GM18861 (cell line): ENCODE data around the gene ARHGEF4.
"Not testable (repeated sequence)": the region's sequence is repeated elsewhere in the genome, so short reads cannot be mapped to it uniquely, and the experiment has no call there.

Experiments
- ATAC-seq: cut with Tn5 transposase; IDR thresholded peaks from one replicate; pipeline ENCODE4 v1.9.1; 2021; ENCODE audit not compliant: unreplicated experiment

Gene ARHGEF4

DNA sequence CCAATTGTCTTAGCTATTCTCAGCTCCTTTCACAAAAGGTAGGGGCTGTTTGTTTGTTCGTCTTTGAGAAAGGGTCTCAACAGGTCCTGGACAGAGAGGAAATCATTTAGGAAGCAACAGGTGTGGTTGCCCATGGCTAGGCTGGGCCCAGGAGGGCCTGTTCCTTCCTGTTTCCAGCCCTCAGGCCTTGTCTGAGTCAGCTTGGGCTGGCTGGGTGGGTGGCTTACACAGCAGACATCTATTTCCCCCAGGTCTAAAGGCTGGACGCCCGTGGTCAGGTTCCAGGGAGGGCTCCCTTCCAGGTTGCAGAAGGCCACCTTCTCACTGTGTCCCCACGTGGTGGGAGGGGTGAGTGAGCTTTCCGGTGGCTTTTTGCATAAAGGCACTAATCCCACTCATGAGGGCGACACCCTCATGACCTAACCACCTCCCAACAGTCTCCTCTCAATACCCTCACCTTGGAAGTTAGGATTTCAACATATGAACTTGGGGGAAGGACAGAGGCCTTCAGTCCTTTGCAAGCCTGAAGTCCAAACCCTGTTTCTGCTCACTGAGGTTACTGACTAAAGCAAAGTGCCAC is 45.5 kb downstream of the ARHGEF4 start:
- no peak for ATAC-seq

GRCh38 chr2:130882991-130883390 is 46.3 kb downstream of the ARHGEF4 start:
- no peak for ATAC-seq

DNA sequence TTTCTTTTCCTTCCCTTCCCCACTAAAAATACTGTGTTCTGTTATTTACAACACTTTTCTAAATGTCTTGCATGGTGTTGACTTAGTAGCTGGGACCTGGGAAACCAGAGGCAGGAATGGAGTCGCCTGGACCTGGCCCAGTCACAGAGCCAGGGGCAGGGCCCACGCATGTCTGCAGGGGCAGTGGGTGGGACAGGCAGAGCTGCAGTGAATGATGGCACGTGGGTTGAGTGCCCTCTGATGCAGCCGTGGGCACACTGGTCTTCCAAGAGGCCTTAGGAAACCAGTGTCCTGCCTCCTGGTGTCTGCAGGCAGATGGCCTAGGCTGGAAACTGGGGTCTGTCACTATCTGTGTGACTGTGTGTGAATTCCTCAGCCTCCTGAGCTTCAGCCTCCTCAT is 46.8 kb downstream of the ARHGEF4 start:
- no peak for ATAC-seq

DNA sequence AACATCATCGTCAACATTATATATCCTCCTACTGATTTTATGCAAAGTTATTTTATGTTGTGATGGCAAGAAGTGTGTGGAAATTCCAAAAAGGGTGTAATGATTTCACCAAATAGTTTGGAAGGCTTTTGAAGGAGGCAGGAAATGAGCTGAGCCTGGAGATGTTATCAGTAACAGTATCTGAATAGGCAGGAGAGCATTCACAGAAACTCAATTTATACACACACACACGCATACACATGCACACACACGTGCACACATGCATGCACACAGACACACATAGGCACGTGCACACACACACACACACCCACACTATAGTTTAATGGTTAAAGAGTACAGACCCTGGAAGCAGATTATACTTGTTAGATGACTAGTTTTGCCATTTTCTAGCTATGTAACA is 47.3 kb downstream of the ARHGEF4 start:
- ATAC-seq: no peak

DNA sequence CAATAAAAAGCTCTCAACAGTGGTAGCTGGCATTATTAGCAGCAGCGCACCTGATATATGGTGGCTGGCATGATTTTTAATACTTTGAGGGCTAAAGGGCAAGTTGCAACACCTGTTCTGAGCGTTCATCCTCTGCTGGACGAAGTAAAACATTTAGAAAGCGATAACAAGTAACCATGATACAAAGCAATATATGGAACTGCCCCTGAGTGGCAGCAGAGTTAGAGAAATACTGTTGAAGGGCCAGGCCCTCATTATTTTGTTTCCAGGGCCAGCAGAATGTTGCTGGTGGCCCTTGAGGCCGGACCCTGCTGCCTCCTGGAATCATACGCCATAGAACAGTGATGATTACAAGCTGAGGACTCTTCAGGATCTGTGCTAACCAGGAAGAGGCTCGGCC is 47.8 kb downstream of the ARHGEF4 start:
- ATAC-seq: no peak

- no peak for ATAC-seq
These were observed 50.9 kb downstream of the ARHGEF4 start for GRCh38 chr2:130887643-130888042.

- ATAC-seq: no peak
These were observed 54.4 kb downstream of the ARHGEF4 start for GRCh38 chr2:130890941-130891669.

- ATAC-seq: no peak
These were observed 55.3 kb downstream of the ARHGEF4 start for GRCh38 chr2:130891966-130892365.

GRCh38 chr2:130892793-130893785 is 56.4 kb downstream of the ARHGEF4 start:
- ATAC-seq: no peak

GRCh38 chr2:130894326-130894942 is 57.7 kb downstream of the ARHGEF4 start:
- no peak for ATAC-seq

DNA sequence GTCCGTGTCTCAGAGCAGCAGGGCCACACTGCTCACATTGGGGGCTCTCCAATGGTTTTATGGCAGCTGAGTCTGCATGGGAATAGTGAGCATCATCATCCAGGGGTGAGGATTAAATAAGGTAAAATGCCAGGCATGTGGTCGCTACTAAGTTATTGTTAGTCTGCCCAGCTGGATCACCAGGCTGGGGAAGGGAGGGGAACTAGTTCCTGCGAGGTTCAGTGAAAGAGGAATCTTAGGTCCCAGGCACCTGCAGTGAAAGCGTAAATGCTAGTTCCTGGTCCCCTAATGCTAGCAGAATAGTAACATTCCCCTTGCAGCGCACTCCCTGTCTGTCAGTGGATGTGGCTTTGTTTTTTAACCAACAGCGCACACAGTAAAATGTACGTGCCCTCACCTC is 60.1 kb downstream of the ARHGEF4 start:
- no peak for ATAC-seq

- no peak for ATAC-seq
These were observed 61.8 kb downstream of the ARHGEF4 start for GRCh38 chr2:130898553-130898952.

GRCh38 chr2:130899306-130899705 is 62.6 kb downstream of the ARHGEF4 start:
- ATAC-seq: no peak

DNA sequence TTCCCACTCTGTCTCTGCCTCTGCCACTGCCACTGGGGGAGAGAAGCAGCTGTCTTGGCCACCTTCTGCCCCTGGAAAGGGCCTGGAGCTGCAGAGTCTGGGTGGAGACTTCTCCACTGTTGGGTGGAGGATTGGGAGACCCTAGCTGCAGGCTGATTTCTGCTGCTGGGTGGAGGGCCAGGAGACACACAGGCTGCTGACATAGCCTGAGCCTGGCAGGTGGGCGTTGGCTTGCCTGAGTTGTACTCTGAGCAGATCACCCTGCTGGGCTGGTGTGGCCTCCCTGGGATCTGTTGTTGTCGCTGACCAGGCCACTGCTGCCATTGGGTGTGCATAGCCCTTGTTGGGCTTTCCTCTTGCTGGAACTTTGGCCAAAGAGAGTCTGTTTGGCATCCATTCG is 64.3 kb downstream of the ARHGEF4 start:
- ATAC-seq: no peak

- ATAC-seq: not testable (repeated sequence)
These were observed 64.9 kb downstream of the ARHGEF4 start for GRCh38 chr2:130901626-130902025.

GRCh38 chr2:130908832-130909231 is 72.1 kb downstream of the ARHGEF4 start:
- ATAC-seq: no peak

- ATAC-seq: no peak
These were observed 74.2 kb downstream of the ARHGEF4 start for GRCh38 chr2:130910931-130911330.

DNA sequence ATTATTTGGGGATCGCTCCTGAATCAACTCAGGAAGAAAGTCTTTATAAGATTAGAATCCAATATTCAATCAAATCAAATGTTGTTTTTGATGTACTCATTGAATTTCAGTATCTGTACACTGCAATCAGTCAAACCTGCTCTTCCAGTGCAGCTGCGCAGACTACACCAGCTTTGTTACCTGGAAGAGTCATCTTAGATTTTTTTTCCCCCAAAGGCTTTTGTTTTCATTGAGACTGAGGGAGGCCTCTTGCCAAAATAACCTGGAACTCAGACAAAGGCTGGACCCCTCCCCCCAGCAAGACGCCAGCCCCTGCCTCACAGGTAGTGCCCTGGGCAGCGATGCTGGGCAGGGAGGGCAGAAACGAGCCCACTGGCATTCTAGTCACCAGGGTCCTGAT is 74.8 kb downstream of the ARHGEF4 start:
- no peak for ATAC-seq

- ATAC-seq: no peak
These were observed 75.3 kb downstream of the ARHGEF4 start for GRCh38 chr2:130911996-130912395.

GRCh38 chr2:130912471-130912870 is 75.8 kb downstream of the ARHGEF4 start:
- ATAC-seq: no peak

DNA sequence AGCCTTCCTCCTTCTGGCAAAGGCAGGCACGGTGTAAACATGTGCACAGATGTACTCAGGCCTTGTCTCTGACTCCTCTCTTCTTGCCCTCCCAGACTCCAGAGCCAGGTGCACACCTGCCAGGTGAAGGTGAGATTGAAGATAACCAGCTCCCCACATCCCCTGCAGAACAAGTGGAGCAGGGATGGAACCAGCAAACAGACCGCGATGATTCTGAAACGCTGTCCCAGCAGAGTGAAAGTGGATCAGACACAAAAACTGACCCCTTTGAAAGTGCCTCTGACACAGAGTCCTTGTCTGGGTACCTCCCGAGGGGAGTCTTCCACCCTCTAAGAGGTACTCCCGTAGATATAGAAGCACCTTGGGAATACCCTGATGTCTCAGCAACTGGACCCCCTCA is 77.2 kb downstream of the ARHGEF4 start:
- ATAC-seq: no peak
